SIG-M5 treated with dmso at 0.1 percent for 504 hours (cell line): ENCODE measurements around the gene NHP2.
"Not testable (repeated sequence)": the region's sequence is repeated elsewhere in the genome, so short reads cannot be mapped to it uniquely, and the experiment has no call there.

Source experiments
- DNase-seq: peaks from one replicate; lab custom pipeline; 2025; ENCODE audit not compliant: unreplicated experiment; lab: John Stamatoyannopoulos, UW

Gene NHP2

DNA sequence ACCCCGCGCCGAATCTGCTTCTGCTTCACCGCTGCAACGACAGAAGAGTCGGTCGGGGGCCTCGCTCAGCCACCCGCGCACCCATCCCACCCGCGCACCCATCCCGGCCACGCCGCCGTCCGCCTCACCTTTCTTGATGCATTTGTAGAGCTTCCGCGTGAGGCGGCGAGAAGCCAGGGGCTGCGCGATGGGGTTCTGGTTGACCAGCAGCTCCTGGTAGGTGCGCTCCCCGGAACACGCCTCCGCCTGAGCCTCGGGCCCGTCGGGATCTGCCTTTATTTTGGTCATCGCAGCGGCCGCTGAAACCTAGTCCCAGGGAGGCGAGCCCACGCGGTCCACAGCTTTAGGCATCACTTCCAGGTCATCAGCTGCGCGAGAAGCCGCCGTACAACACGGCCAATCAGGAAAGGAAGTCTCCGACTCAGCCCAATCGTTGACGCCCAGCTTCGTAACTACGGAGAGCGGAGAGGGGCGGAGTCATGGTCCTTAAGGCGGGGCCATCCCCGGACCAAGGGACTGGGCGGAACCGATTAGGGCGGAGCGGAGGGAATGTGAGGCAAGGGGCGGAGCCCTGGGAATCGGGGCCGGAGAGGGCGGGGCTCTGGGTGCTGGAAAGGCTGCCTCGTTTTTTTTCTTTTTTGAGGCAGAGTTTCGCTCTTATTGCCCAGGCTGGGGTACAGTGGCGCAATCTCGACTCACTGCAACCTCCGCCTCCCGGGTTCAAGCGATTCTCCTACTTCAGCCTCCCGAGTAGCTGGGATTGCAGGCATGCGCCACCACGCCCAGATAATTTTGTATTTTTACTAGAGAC, at the start of gene NHP2:
TSS of gene NHP2 (minus strand) at position 356 of the 811 bp plus-strand sequence. CDS start at position 288, 68 bp downstream.
- DNase-seq = peak; percentile 99

GRCh38 chr5:178202541-178202940, 48.9 kb upstream of the NHP2 start:
- no peak for DNase-seq

DNA sequence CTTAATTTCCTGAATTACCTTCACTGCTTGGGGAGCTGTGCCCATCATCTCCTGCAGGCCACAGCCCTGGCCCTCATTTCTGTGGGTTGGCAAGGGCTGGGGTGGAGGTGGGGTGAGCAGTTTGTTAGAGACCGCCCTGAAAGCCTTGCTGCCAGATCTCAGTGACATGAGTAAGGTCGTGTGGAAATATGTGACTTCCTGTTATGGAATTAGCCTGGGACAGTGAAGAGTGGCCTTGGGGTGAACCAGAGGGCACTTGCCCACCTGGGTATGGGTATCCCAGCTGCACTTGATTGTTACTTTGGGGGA, 48.2 kb upstream of the NHP2 start:
- DNase-seq = peak; percentile 84

DNA sequence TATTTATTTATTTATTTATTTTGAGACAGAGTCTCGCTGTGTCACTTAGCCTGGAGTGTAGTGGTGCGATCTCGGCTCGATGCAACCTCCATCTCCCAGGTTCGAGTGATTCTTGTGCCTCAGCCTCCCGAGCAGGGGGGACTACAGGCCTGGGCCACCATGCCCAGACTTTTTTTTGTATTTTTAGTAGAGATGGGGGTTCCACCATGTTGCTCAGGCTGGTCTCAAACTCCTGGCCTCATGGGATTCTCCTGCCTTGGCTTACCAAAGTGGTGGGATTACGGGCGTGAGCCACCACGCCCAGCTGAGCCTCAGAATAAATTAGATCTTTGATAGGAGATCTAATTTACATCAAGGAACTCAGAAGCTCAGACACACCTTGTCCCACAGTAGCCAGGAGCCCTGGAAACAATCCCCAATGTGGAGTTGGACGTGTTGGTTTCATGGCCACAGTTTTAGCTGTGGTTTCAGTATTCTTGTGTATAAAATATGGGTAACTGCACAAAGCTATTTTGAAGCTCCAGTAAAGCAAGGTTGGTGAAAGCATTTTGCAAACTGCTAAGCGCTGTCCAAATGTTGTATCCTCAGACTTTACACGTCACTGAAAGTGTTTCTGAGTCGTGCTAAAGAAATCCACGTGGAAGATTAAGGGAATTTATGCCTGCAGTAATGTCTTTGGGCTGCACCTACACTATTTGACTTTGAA, 47.7 kb upstream of the NHP2 start:
- no peak for DNase-seq

DNA sequence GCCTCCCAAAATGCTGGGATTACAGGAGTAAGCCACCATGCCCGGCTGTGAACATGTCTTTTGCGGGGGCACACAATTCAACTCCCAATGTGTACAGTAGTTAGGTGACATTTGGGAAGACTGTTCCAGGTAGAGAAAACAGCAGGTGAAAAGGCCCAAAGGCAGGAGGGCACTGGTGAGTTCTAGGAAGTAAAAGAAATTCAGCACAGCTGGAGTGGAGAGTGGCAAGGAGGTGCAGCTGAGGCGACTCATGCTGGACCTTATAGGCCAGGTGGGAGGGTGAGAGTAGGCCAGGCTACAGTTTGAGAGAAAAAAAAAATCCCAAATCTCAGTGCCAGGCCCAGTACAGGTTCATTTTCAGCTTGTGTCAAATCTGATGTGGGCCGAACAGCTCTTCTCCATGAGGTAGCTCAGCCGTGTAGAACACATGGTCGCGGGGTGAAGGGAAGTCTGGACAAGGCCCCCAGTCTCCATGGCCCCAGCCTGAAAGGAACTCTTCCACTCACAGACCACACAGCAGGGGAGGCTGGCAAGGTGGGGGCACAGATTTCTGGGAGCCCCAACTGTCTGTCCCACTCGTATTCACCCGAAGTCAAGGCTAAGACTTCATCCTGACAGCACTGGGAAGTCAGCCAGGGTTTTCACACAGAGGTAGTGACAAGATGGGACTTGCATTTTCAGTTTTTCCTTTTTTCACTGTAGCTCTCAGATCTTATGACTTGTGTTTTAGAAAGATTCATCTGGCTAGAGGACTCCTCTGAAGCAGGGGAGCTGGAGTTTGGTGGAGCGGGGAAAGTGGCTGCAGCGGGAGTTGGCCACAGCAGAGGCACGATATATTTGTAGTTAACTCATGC, 46.1 kb upstream of the NHP2 start:
- no peak for DNase-seq

DNA sequence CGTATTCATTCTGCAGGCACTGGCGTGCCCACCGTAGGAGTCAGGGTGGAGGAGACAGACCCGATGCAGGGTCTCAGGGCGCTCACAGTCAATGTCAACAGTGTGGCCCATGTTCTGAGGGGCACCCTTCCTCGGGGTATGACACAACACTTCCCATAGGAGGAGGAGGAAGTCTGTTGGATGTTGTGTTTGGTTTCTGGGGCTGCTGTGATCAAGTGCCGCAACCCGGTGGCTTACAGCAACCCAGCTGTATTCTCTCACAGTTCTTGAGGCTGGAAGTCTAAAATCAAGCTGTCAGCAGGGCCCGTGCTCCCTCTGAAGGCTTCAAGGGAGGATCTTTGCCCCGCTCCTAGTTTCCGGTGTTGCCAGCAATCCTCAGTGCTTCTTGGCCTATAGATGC, 45.0 kb upstream of the NHP2 start:
- no peak for DNase-seq

GRCh38 chr5:178198151-178198550, 44.5 kb upstream of the NHP2 start:
- DNase-seq = not testable (repeated sequence)

DNA sequence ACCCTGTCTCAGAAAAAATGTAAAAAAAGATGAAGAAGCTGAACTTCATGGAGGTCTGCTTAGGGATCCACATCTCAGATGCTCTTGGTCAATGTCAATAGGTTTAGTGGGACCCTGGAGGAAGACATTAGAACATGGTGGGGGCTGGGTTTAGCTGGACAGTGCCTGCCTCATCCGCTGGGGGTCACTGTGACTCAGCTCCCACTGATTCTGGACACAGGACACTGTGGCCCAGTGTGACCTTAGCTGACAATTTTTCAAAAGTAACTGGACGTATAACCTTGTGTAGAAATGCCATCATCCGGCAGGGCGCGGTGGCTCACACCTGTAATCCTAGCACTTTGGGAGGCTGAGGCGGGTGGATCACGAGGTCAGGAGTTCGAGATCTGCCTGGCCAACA, 43.3 kb upstream of the NHP2 start:
- DNase-seq = no peak

GRCh38 chr5:178196281-178196812, 42.7 kb upstream of the NHP2 start:
- no peak for DNase-seq

DNA sequence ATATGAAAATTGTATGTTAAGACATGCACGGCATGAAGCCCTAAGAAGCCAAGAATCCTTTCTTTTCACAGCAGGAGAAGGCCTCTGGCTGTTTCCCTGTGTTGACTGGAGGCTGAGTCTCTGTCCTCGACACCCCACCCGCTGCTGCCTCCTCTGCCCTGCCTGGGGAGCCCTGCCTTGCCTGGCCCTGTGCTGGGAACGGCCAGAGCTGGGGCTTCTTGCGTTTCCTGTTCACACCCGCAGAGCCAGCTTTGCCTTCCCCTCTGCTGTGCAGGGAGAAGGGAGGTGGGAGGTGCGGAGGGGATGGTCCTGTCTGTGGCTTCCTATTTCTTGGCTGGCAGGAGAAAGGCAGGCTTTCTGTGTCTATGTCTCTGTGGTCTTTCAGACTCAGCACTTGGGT, 40.3 kb upstream of the NHP2 start:
- no peak for DNase-seq

- no peak for DNase-seq
Measured at GRCh38 chr5:178193251-178193809, 39.6 kb upstream of the NHP2 start.

DNA sequence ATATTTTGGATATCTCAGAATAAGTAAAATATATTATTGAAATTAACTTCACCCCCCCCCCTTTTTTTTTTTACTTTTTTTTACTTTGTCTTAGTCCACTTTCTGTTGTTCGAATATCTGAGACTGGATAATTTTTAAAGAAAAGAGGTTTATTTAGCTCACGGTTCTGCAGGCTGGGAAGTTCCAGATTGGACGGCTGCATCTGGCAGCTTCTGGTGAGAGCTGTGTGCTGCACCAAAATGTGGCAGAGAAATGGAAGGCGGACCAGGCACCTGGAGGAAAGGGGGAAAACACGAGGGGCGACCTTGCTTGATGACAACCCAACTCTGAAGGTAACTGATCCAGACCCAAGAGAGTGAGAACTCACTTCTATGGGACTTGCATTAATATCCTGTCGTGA, 39.1 kb upstream of the NHP2 start:
- DNase-seq = no peak

DNA sequence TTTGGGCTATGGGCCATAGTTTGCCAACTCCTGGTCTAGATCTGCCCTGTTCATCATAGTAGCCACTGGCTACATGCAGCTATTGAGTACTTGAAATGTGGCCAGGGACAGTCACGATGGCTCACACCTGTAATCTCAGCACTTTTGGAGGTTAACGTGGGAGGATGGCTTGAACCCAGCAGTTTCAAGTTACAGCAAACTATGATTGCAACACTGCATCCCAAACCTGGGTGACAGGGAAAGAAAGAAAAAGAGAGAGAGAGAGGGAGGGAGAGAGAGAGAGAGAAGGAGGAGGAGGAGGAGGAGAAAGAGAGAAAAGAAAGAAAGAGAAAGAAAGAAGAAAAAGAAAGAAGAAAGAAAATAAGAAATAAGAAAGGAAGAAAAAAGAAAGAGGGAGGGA, 38.6 kb upstream of the NHP2 start:
- no peak for DNase-seq

GRCh38 chr5:178191661-178192060, 38.0 kb upstream of the NHP2 start:
- no peak for DNase-seq

GRCh38 chr5:178189433-178189832, 35.7 kb upstream of the NHP2 start:
- DNase-seq = no peak

DNA sequence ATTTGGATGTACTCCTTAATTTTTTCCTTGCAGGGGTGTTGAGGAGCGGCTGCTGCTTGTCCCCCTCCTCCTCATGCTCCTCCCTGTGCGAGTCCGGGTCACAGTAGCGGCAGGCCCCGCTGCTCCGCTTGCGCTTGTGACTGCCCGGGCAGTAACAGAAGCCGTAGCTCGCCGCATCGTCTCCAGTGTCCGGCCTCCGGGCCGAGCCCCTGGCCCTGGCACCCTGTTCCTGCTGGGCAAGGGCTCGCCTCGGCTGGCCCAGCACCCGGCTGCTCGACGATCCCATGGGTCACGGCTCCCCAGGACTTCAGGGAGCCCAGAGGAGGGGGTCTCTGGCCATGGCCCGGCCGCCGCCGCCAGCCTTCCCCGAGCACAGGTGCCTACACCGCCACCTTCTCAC, 33.3 kb upstream of the NHP2 start, which contains the start of gene GMCL2:
TSS of gene GMCL2 (minus strand) at position 358 of the 400 bp plus-strand sequence. CDS start at position 286, 72 bp downstream.
- DNase-seq = no peak

- peak; percentile 27 for DNase-seq
Measured at GRCh38 chr5:178186427-178186826, 32.7 kb upstream of the NHP2 start.

DNA sequence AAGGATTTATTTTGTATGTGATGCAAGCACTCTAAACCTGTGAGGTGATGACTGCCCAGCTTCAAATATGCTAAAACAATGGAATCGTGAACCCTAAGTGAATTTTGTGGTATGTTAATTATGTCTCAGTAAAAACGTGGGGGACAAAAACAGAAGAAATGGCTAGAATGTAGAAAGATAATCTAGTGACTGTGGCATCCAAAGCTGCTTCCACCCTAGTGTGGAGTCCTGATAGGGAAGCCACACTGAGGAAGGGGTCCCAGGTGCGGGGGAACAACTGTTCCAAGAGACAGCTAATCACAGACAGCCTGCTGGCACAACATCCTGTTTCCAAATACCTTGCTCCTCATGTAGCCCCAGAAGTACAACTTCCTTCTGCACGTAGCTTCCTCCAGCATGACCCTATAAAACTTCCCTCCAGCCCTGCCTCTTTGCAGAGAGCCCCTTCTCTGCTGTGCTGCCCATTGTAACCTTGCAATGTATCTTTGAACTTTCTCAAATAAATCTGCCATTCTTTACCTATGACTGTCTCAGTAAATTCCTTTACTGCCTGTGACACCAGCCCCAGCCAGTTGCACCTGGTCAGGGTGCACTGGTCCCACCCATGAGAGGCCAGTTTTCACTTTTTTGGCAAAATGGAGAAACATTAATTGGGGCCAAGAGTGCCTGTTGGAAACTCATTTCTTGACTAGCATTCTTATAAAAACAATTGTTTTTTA, 28.6 kb upstream of the NHP2 start:
- peak; percentile 91 for DNase-seq

DNA sequence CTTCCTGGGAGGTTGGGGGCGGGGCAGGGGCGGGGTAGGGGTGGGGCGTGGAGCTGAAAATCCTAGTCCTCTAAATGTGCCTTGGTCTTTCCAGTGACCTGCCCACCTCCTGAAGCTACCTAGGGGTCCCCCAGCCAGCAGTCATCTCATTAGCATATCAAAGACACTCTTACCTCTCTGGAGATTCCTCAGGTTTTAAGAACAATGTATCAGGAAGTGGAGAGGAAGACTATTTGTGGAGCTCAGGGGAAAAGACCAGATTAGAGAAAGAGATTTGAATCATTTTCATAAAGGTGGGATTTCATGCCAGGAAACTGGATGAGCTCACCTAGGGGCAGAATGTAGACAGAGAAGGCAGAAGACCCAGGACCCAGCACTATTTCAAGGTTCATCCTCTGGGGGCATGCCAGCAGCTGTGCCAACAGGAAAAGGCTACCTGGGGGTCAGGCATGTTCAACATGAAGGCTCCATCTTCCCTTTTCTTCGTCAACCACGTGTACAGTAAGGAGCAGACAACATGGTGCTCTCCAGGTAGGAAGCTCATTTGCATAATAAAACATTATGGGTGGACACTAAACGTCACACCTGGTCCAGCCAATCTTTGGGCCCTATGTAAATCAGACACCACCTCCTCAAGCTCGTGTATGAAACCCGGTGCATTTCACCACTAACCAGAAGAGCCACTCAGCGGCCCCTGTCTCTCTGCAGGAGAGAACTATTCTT, 26.6 kb upstream of the NHP2 start:
- no peak for DNase-seq

DNA sequence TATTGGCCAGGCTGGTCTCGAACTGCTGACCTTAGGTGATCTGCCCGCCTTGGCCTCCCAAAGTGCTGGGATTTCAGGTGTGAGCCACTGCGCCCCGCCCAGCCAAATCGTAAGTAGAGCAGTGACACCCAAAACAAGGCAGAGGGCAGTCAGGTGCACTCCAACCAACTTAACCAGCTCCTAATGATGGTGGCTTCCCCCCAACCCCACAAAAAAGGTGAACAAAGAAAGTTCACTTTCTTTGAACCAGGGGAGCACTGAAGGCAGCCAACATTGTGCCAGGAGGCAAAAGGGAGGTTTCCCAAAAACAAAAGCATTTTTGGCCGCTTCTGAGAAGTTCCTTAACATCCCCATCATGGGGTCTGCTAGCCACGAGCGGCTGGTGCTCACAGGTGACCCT, 23.9 kb upstream of the NHP2 start:
- no peak for DNase-seq
